A549 treated with DMSO at 1 μM for 4 hours (cell line): ENCODE measurements around the gene EPHA3. TPM values are rescaled to one million over a fixed set of nuclear protein-coding genes. Genes with fewer than 3 reads are reported as not detected.

Experiments
- total RNA-seq: library from RNA; stranded (reverse); fragments of 200-300 nt; extraction: Qiagen RNA extraction; gene quantifications from 5 replicates; pipeline ENCODE4 v1.2.3, GENCODE V29; 2022; ENCODE audit warnings: low read depth

EPHA3 gene
- not detected in 5 replicates for total RNA-seq

GRCh38 chr3:89107461-89108290 lies at the start of gene EPHA3:
EPHA3 (plus strand) TSS chr3:89107621; CDS start chr3:89107749, 128 bp downstream.

